ENCODE results near the gene LCE1A.

The LCE1A gene

DNA sequence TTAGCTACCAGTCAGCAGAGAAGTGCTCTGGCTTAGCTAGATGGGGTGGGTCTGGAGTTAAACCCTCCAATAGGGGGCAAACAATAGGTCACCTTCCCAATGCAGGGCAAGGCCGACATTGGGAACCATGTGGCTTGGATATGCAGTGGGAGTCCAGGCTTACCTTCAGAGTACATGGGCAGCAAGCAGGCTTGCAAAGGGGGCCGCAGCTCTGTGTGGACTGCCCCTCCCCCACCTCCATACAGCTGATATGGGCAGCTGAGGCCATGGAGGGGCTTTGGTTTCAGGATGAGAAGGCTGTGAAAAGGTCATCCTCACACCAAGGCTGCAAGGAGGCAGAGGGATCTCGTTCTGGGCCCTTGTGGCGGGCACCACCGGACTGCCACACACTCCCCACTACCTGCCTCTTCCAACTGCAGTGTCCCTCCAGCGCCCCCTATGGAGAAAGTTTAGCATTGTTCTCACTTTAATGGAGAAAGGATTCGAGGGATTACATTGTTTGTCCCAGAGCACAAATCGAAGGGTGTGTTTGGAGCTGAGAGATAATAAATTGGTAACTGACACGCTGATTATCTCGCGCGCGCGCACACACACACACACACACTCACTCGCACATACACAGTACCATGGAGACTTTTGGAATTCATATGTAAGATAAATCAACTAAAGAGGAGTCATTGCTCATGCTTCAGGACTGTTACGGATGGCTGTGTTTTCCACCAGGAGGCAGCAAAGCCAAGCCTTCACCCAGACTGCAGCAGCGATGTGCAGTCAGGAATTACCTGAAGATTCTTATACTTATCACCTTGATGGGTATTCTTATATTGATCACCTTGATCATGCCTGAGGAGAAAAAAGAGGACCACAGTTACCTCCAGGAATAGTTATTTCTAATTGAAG lies 43.8 kb downstream of the LCE1A start:
- DNase-seq = no peak

DNA sequence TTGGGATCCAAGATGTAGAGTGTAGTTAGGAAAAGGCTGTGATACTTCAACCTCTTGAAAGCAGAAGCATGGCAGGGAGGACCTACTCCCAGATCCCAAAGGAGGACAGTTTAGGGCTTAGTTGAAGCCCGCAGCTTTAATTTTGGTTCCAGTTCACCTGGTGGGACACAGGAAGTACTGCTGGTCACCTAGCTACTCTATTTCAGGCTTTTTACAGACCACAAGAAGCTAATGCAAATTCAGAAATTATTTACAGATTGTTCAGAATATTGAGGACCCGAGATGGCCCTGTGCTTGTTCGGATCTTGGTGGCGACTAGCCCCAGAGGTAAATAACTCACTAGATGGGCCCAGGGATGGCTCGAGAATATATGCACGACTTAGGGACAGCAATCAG lies 44.5 kb downstream of the LCE1A start:
- DNase-seq = no peak

GRCh38 chr1:152873495-152873894 lies 46.2 kb downstream of the LCE1A start:
- no peak for DNase-seq

GRCh38 chr1:152876827-152877226 lies 49.6 kb downstream of the LCE1A start:
- DNase-seq = no peak

Measured in effector CD4-positive, alpha-beta T cell (primary cell).